Thyroid gland (tissue), 4 donors: ENCODE measurements around the gene TIPIN. TPM values are rescaled to one million over a fixed set of nuclear protein-coding genes. Genes with fewer than 3 reads are reported as not detected.
A peak's percentile ranks its signal among the peaks of the same experiment; 100 is the strongest.

ENCODE experiments used
- DNase-seq, 2 donors: peaks; one replicate each; pipeline ENCODE4 v3.0.0-alpha.2; 2019
- H3K27ac ChIP-seq, 3 donors: fragments of 200-600 bp; sonication (generic); 1 replicate in 2 of 3; 2 replicates in 1 of 3; pipeline ENCODE4 v1.5.1; 2016 to 2019; ENCODE audit warnings: mild to moderate bottlenecking in 1 of 3, moderate library complexity in 1 of 3
- H3K27me3 ChIP-seq: fragments of 200-600 bp; sonication (generic); one replicate; pipeline ENCODE4 v1.5.1; 2019
- H3K36me3 ChIP-seq, 2 donors: fragments of 200-600 bp; sonication (generic); one replicate each; pipeline ENCODE4 v1.5.1; 2016 to 2019
- H3K4me1 ChIP-seq, 2 donors: fragments of 200-600 bp; sonication (generic); one replicate each; pipeline ENCODE4 v1.5.1; 2017 to 2019
- H3K4me3 ChIP-seq, 3 donors: fragments of 200-600 bp; sonication (generic); replicated peaks in 1 of 3; 1 replicate in 2 of 3; 2 replicates in 1 of 3; pipeline ENCODE4 v1.5.1; 2016; ENCODE audit warnings: mild to moderate bottlenecking in 1 of 3
- H3K9me3 ChIP-seq: fragments of 200-600 bp; sonication (generic); one replicate; pipeline ENCODE4 v1.5.1; 2017
- POLR2A ChIP-seq, 2 donors: fragments of 450-650 bp; IDR thresholded peaks; one replicate each; pipeline ENCODE4 v1.6.1; 2017; ENCODE audit warnings: antibody characterized with exemption in 2 of 2, mild to moderate bottlenecking in 2 of 2, moderate library complexity in 1 of 2
- WGBS, 2 donors: methylation state at CpG; one replicate each; pipeline ENCODE4 v1.1.5; 2017; 5-methylcytosine and 5-hydroxymethylcytosine counted together
- intact Hi-C: fragments of 100-400 bp; cut with DNase I; formaldehyde crosslinking; loops from one replicate; pipeline ENCODE4 v1.15.1; 2023
- total RNA-seq, 4 donors: library from RNA; depleted of rRNA; stranded (reverse); fragments of >200 nt; gene quantifications; one replicate each; pipeline ENCODE4 v1.2.3, GENCODE V29; 2016
- TF ChIP-seq, protein P1 (sequence below), 6 experiments: fragments of 200-600 bp in 3 of 6; fragments of 450-650 bp in 3 of 6; sonication (generic) in 3 of 6; IDR thresholded peaks; one replicate each; pipeline ENCODE4 v1.5.1; 2016 to 2019; ENCODE audit warnings: antibody characterized with exemption in 6 of 6, mild to moderate bottlenecking in 2 of 6, inconsistent platforms in 1 of 6, moderate library complexity in 1 of 6

TIPIN gene, protein sequence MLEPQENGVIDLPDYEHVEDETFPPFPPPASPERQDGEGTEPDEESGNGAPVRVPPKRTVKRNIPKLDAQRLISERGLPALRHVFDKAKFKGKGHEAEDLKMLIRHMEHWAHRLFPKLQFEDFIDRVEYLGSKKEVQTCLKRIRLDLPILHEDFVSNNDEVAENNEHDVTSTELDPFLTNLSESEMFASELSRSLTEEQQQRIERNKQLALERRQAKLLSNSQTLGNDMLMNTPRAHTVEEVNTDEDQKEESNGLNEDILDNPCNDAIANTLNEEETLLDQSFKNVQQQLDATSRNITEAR
- 1 to 10 TPM; 4.5 to 7.5 (median 6.5) TPM for total RNA-seq

DNA sequence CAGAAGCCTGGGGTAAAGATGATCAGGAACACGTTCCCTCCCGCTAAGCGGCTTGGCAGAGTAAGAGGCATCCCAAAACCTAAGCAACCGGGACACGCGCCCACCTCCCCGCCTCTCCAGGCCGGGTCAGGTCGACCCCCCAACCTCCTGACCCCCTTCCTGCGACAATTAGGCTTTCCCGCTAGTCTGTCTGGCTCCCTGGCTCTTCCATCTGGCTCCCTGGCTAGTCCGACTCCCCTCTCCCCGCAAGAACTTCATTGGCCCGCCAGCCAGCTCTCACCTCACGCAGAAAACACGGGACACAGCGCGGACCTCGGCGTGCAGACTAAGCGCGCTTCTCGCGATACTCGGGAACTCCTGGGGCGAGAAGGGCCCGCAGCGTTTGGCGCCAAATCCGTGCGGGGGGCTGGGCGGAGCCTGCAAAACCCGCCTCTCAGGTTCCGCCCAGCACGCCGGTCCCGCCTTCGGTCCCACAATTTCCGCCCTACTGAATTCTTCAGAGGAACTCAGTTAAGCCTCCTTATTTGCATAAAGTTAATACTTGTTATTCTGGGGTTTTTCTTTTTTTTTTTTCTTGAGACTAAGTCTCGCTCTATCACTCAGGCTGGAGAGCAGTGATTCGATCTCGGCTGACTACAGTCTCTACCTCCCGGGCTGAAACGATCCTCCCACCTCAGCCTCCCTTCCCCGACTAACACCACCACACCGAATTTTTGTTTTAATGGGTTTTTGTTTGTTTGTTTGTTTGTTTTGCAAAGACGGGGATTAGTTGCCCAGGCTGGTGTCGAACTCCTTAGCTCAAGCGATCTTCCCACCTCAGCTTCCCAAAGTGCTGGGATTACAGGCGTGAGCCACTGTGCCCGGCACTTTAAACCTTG is at the start of gene TIPIN:
Gene TIPIN, minus strand, starts transcription at position 327 of the 878 bp plus-strand sequence. CDS start 3,738 bp downstream, outside the sequence.
- peak; percentile 92 to 96 for DNase-seq
- TF ChIP-seq, protein P1, sequence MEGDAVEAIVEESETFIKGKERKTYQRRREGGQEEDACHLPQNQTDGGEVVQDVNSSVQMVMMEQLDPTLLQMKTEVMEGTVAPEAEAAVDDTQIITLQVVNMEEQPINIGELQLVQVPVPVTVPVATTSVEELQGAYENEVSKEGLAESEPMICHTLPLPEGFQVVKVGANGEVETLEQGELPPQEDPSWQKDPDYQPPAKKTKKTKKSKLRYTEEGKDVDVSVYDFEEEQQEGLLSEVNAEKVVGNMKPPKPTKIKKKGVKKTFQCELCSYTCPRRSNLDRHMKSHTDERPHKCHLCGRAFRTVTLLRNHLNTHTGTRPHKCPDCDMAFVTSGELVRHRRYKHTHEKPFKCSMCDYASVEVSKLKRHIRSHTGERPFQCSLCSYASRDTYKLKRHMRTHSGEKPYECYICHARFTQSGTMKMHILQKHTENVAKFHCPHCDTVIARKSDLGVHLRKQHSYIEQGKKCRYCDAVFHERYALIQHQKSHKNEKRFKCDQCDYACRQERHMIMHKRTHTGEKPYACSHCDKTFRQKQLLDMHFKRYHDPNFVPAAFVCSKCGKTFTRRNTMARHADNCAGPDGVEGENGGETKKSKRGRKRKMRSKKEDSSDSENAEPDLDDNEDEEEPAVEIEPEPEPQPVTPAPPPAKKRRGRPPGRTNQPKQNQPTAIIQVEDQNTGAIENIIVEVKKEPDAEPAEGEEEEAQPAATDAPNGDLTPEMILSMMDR (IDR thresholded peaks at IDR 0.05) = no peak
- peak in 1 of 2 donors; percentile 54 for TF ChIP-seq POLR2A (IDR thresholded peaks at IDR 0.05)
- Histone ChIP-seq H3K27ac (peak within 1 kb of the TSS in 2 of 3 donors; percentile 20 to 48), H3K4me3 (peak within 1 kb of the TSS; percentile 0 to 39 (median 36)), H3K9me3 (no peaks in the 10 kb centered on the region), H3K36me3 (peaks cover 0 to 2% of the 10 kb centered on the region in 2 donors), H3K27me3 (no peaks in the 10 kb centered on the region), H3K4me1 (peaks cover 0 to 6% of the 10 kb centered on the region in 2 donors)
- intact Hi-C loops = no loop called here
- WGBS, 2 donors = 9 to 11% methylated on average over 35 to 42 of the region's 51 CpGs

DNA sequence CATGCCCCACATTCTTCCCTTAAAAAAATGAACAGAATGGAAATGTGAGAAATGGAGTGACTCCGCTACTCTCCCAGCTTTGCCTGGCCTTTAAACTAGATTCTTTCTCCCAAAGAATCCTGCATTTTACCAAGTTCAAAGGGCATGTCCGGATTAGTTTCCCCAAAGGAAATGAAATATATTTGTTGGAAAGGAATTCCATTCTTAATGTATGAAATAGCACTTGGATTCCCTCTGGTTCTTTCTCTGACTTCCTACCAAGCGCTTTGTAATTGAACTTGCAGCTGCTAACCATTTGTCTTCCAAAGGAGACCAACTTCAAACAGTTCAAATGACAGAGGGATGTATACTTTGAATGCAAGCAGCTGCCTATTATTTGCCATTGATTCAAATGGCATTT is 49.1 kb upstream of the TIPIN start:
- Histone ChIP-seq H3K4me3 (no peak overlapping the region), H3K4me1 (peaks cover 0 to 8% of the 10 kb centered on the region in 2 donors), H3K9me3 (no peaks in the 10 kb centered on the region), H3K36me3 (no peaks in the 10 kb centered on the region), H3K27me3 (no peaks in the 10 kb centered on the region), H3K27ac (no peak overlapping the region)
- 75 to 79% methylated on average over 3 of the region's 3 CpGs for WGBS, 2 donors
- no peak for DNase-seq
- intact Hi-C loops = no loop called here
- TF ChIP-seq, protein P1 (IDR thresholded peaks at IDR 0.05) = no peak
- no peak for TF ChIP-seq POLR2A (IDR thresholded peaks at IDR 0.05)

DNA sequence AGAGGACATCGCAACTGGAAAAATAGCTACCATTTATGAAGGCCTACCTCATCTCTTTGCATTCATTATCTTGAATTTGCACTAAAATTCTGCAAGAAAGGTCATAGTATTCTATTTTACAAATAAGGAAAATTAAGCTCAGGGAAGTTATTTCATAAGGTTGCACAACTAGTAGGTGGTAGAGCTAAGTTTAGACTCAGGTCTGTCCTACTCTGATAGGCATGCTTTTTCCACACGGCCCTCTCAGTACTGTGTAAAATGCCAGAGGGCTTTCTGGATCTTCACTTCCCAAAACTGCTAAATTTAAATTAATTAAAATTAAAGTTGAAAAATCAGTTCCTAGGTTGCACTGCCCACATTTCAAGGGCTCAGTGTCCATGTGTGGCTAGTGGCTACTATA is 48.5 kb upstream of the TIPIN start:
- Histone ChIP-seq H3K4me1 (peaks cover 0 to 8% of the 10 kb centered on the region in 2 donors), H3K9me3 (no peaks in the 10 kb centered on the region), H3K4me3 (no peak overlapping the region), H3K27ac (no peak overlapping the region), H3K27me3 (no peaks in the 10 kb centered on the region), H3K36me3 (no peaks in the 10 kb centered on the region)
- DNase-seq = no peak
- TF ChIP-seq, protein P1 (IDR thresholded peaks at IDR 0.05) = no peak
- no peak for TF ChIP-seq POLR2A (IDR thresholded peaks at IDR 0.05)
- 76 to 84% methylated on average over 2 of the region's 2 CpGs for WGBS, 2 donors
- intact Hi-C loops = no loop called here

DNA sequence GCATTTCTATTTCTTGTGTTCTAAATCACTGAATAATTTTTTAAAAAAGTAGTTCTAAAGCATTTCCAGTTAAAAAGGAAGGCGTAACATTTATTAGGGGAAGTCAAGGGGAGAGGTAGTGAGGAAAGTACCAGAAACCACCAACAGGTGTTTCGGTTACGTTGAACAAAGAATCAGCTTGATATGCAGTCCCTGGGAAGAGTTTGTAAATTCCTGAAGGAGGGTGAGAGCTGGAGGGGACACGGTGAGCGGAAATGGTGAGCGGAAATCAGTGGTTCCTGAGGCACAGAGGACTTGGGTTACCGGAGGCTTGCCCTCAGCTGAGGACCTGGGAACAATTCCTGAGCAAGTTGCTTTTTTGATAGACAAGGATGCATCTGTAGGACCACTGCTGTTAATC is 48.0 kb upstream of the TIPIN start:
- Histone ChIP-seq H3K4me1 (peaks cover 0 to 8% of the 10 kb centered on the region in 2 donors), H3K4me3 (no peak overlapping the region), H3K36me3 (no peaks in the 10 kb centered on the region), H3K27me3 (no peaks in the 10 kb centered on the region), H3K9me3 (no peaks in the 10 kb centered on the region), H3K27ac (no peak overlapping the region)
- WGBS, 2 donors = 70 to 78% methylated on average over 7 of the region's 7 CpGs
- intact Hi-C loops = no loop called here
- DNase-seq = no peak
- TF ChIP-seq, protein P1 (IDR thresholded peaks at IDR 0.05) = no peak
- TF ChIP-seq POLR2A (IDR thresholded peaks at IDR 0.05) = no peak
